GM19025 (cell line): ENCODE data around the gene NFKB1.
"Not testable (repeated sequence)": the region's sequence is repeated elsewhere in the genome, so short reads cannot be mapped to it uniquely, and the experiment has no call there.

ENCODE experiments used
- ATAC-seq: cut with Tn5 transposase; IDR thresholded peaks from one replicate; pipeline ENCODE4 v1.9.1; 2021; ENCODE audit warnings: mild to moderate bottlenecking, low read depth, moderate library complexity; ENCODE audit not compliant: unreplicated experiment

Gene NFKB1

DNA sequence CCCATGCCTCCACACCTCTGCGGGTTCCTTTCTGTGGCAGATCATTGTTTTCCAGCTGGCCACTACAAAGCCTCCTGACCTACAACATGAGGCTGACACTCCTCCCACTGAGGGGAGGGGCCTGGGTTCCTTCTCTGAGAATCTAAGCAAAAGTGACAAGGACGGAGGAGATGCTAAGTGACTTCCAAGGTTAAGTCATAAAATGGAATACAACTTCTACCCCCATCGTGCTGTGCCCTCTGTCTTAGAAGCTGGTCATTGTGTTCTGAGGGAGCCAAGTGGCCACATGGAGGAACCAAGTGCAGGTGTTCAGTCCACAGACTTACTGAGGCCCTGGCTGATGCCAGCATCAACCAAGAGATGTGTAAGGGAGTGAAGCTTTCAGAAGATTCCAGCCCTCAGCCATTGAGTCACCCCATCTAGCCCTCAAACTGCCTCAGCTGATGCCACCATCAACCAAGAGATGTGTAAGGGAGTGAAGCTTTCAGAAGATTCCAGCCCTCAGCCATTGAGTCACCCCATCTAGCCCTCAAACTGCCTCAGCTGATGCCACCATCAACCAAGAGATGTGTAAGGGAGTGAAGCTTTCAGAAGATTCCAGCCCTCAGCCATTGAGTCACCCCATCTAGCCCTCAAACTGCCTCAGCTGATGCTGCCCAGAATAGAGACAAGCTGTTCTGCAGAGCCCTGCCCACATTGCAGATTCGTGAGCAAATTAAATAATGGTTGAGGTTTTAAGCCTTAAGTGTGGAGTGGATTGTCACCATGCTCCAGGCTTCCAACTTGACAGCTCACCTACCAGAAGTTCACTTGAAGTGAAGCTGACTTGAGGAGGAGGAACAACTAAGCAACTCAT is 118.8 kb downstream of the NFKB1 start:
- ATAC-seq, result not testable (repeated sequence)

DNA sequence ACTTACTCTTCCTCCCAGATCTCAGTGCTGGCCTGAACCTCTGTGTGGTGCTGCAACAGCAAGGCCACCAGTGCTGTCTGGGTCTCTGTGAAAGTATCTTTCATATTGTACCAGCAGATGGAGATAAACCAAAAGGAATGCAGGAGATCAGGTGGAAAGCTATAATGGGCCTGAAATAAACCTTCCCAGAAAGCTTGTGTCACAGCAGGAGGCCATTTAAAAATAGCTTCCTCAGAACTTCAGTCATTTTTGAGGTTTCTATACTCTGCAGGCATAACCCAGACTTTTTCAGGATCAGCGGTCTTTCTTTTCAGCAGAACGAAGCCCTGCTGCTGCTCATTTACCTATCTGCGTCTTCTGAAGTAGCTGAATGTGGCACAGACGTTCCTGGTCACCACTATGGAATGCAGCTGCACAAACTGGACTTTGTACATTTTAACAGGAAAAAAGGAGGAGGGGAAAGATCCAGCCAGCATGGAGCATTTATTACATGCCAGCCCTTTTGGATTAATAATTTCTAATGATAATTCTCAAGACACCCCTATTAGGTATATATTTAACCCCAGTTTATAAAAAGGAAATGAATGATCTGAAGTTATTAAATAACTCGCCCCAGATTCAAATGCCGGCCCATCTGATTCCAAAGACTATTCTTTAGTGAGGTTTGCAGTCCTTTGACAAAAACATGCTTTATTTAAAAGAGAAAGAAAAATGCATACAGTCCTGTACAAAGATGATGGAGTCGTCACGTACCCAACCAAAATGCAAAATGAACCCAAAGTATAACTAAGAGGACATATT is 119.7 kb downstream of the NFKB1 start:
- ATAC-seq, result no peak

DNA sequence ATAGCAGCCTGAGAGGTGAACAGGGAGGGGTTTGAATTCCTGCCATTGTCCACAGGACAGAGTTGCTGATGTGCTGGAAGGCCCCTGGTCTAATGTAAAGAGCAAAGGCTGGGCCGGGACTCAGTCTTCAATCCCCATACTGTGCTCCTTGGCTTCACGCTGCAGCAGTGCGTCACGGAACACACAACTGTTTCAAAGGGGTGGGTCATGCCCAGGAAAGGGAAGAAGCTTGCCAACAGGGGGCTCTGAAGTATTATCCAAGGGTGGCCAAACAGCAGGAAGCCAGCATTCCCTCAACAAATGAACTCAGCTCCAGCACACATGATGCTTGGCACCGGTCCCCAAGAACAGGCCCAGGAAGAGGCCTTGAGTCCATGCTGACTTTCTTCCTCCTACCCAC is 122.5 kb downstream of the NFKB1 start:
- no peak for ATAC-seq

DNA sequence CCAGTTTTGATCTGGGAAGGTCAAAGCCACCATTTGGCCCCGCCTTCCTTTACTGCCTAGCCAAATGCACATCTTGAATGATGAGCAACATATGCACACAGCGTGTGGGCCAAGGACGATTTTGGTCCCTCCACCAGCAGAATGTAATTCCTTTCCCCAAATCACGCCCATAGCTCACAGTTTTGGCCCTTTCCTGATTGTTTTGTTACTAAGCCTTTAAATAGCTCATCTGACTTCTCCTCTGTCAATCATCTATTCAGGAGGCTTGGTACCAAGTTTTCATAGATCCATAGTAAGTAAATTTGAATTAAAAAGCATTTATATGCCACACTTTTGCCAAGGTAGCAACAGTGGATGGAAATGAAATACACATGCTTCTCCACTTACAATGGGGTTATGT is 123.3 kb downstream of the NFKB1 start:
- ATAC-seq, result no peak

DNA sequence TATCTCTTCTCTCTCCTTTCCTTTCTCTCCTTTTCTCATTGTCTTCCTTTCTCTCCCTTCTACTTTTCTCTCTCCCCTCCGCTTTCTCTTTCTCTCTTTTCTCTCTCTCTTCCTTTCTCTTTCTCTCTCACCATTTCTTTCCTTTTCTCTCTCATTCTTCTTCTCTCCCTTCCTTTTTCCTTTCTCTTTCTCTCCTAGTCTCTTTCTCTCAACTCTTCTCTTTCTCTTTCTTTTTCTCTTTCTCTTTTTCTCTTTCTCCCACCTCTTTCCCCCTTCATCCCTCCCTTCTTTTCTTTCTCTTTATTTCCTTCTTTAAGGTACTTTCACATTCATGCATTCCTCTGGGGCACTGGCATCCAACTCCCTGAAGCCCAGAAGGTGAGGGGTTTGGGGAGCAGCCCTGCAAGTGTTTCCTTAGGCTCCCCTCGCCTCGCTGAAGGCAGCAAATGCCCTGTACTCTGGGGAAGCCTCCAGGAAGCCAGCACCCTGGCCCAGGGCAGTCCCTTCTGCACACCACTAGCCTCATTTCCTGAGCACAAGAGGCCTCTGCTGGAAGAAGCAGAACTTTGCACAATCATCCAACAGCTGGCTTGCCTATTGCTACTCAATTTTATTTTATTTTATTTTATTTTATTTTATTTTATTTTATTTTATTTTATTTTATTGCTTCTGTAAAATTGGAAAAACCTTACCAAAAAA is 124.2 kb downstream of the NFKB1 start:
- ATAC-seq, result peak; percentile 94

DNA sequence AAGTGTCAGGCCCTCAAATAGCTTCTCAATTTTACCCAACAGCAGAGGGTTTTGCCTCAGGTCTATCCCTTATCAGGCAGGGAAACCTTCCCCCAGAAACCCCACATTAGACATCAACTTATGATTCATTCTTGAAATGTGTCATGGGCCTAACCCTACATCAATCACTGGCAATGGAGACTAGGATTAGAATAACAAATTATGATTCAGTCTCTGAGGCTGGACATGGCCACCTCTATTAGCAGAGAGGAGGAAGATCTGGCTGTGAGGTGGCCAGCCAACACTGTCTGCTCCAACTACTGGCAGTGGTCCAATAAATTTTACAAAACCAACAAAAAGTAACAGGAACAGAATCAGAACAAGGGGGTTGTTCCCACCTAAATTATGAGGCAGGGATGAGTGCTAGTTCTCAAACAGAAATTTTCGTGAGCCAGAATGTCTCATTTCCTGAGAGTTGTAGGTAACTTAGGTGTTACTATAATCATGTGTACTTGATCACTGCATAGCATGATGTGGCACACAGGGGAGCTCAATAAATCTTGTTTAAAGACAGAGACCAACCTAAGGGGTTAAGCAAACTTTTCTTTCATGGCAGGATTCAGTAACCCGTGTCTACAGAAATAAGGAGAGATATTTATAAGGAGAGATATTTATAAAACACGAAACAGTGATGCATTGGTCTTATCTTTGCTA is 126.8 kb downstream of the NFKB1 start:
- ATAC-seq, result no peak

DNA sequence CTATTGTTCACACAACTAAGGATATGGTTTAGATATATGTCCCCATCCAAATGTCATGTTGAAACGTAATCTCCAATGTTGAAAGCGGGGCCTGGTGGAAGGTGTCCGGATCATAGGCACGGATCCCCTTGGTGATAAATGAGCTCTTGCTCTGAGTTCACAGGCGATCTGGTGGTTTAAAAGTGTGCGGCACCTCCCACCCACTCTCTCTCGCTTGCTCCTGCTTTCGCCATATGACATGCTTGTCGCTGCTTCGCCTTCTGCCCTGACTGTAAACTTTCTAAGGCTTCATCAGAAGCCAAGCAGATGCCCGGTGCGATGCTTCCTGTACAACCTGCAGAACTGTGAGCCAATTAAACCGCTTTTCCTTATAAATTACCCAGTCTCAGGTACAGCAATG is 128.5 kb downstream of the NFKB1 start:
- ATAC-seq, result no peak

DNA sequence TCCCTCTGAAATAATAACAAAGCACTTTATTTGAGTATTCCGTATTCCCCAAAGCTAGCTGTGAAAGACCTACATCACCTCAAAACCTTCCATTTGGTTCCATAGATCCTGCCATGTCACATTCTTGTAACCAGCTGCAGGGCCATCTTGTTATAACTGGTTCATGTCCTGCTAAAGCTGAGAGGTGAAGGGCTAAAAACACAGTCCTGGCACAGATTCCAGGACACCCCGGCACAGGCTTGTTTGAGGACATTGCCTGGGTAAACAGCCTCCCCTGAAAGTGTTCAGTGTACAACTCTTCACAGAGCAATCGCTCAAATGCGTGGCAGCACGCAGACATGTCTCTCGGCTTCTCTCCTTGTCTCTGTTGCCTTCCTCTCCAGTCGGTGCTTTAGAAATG is 130.5 kb downstream of the NFKB1 start:
- ATAC-seq, result no peak

DNA sequence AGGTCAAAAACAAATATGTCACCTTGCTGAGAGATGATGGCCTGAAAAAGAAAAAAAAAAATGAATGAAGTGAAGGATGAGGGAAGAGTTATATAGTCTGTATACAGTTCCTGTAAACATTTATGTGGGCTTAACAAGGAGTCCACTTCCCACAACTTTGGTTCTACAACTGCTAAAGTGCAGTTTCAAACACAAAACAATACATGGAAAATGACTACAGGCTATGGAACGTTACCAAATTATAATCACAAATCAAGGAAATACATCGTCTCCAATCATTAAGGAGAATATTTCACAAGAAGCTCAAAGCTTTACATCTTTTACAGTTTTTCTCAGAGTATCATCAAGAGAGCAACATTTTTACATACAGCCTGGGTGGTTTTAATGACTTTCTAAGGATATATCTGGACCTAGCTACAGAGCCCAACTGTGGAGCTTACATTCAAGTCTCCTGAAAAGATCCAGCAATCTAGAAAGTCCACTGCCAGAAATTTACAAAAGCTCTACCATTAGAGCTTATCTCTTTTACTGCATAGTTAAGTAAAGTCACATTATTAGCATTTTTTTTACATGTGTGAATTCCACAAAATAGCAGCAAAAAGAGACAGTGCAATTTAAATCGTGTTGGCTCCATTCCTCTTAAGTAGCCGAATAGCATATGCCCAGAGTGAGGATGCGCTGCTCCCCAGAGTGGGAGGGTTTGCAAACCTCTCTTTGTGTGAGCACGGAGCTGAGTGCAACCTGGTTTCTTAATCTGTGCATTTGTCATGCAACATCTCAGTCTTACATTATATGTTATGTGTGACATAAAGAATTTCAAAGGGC is 131.3 kb downstream of the NFKB1 start:
- ATAC-seq, result no peak

DNA sequence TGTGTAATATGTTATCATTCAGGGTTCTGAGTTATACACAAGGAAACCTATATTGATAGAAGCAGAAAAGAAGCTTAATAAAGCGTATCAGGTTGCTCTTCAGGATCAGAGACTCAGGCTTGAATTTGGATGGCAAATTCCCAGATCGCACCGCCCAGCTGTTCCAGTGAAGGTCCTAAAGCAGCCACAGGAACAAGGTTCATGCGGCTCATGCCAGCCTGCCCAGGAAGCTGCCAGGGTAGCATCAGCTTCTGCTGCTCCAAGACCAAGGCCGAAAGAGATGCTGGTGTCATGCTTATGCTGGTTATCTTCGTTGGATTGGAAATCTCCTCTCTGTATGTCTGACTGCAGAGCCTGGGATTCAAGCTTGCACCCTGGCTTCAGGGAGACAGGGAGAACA is 131.9 kb downstream of the NFKB1 start:
- ATAC-seq, result no peak

DNA sequence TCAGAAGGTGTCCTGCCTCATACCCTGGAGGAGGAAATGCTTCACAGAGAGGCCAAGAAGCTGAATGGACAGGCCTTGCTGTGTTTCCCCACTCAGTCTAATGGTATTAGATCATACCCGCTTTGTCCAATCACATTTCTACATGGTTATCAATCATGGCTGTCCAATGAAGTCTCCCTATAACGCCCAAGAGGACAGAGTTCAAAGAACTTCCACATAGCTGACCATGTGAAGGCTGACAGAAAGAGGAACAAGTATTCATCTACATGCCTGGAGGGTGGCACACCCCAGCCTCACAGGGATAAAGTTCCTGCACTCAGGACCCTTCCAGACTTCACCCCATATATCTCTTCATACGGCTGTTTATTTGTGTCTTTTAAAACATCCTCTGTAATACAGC is 136.2 kb downstream of the NFKB1 start:
- no peak for ATAC-seq

DNA sequence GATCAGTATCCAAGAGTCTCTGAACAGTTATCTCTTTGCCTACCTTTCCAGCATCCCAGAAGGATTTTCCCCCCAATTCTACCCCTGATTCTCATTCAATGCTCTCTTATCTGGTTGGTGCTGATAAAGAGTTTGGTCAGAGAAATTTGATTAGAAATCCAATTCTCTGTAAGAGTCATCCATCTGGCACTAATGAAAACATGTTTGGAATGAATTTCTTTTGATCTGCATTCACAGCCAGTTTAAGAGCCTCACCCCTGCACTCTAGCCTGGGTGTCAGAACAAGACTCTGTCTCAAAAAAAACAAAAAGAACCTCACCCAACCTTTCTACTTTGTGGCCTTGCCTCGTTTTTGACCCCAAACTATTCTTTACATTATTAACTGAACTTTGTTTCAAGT is 137.5 kb downstream of the NFKB1 start:
- no peak for ATAC-seq

DNA sequence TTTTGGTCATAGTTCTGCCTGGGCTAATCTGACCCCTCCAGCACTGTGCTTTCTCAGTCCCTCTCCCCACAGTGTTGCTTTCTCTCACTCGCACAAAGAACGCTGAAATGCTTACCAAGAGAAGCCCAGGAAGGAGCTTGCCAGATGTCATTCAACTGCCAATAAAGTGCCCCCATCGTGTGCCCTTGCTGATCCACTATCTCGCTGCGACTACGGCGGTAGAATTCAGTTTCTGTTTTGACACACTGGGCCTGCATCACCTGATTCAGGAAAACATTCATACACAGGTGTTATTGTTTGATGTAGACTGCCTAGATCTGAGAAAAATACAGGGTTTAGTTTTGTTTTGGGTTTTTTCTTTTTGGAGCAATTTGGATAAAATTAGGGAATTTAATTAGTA is 138.4 kb downstream of the NFKB1 start:
- no peak for ATAC-seq

DNA sequence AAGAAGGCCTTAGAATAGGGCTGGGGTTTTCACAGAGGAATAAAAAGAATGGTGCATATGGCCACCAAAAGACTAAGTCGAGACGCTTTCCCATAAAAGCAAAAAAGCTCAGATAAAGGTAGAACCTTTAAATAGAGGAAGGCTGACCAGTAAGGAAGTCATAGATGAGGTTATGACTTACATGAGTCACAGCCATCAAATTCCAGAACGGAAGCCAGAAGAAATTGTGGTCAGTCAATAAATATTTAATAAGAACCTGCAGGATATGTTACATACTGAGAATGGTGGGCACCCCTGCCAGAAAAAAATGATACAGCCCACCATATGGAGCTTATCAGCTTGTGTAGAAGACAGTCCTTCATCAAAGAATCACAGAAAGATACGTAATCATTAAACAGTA is 139.5 kb downstream of the NFKB1 start:
- ATAC-seq, result no peak

DNA sequence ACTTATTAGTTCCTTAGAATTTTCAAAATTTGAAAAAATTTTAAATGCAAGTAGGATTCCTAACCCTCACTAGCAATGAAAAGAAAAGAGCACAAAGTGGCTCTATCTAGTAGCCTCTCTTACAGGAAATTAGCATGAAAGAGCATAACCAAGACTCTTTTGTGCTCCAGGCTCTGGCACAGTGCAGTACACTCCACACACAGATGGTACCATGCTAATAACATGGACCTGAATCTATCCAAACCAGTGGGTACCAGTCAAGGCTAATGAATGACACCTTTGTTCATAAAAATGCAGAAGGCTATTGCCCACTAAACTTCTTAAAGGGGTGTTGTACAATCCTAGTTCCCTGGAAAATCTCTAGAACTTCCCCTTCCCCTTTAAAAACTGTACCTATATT is 140.6 kb downstream of the NFKB1 start:
- no peak for ATAC-seq

DNA sequence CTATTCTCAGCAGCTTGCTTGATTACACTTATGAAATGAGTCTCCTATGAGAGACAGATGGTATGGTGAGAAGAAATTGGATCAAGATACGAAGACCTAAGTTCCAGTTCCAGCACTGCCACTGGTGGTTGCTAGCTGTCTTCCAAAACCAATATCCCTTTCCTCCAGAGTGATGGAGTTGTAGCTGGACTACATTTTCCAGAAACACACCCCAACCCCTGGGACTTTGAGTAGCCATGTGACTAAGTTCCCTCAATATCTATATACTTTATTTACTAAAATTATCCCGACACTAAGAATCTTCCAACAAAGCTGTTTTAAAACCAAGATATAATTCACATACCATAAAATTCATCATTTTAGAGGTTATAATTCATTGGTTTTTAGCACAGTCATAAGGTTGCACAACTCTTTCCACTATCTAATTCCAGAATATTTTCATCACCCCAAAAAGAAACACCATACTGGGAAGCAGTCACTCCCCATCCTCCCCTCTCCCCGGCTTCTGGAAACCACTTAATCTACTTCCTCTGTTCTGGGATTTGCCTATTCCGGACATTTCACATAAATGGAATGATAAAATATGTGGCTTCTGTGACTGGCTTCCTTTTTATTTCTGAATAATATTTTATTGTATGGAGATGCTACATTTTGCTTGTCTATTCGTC is 141.6 kb downstream of the NFKB1 start:
- ATAC-seq, result no peak

DNA sequence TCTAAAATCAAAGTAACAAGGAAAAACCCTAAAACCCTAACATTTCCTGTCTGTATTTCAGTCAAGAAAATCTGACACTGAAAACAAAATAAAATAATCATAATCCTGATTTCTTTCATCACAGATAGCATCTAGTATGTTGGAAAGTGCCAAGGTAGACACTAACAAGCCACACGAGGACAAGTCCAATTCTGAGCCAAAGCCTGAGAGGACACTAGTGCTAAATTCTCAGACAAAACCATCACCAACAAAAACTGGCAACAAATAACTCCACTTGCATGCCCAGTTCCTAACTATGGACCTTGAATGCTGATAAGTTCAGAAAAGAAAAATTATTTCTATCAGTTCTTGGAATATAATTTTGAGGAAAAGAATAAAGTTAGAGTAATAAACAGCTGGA is 146.0 kb downstream of the NFKB1 start:
- ATAC-seq, result no peak

DNA sequence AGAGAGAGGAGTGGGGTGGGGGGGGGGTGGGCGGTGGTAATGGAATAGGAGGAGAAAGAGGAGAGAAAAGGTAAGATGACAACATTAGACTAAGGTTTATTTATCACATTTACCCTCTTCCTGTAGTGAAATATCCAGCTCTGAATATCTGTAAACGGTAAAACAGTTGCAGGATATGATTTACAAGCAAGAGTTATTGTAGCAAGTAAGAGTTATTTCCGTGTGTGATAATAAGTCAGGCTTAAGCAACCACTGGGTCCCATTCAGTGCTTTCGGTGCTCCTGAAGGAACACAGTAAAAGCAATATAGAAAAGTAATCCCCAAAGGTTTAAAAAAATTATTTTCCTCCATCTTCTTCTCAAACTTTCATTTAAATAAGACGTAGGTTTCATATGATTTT is 156.0 kb downstream of the NFKB1 start:
- ATAC-seq, result no peak

DNA sequence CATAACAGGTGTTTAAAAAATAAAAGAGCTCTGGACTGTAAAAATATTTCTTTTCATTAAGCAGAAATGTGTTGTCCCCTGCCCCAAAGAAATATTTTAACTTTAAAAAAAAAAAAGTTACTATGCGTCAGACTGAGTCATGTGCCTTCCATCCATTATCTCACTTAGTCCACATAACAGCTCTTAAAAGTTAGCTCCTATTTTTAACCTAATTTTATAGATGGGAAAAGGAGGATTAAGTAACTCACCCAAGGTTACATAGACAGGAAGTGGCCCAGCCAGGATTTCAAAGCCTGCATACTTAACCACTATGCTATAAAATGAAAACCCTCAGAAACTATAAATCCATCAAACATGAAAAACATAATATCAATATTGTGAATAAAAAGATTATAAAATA is 161.9 kb downstream of the NFKB1 start:
- no peak for ATAC-seq
